K562 (cell line): Measurements from ENCODE around the gene HBG1. TPM values are rescaled to one million over a fixed set of nuclear protein-coding genes. Genes with fewer than 3 reads are reported as not detected.

Experiments used
- ARHGAP35 ChIP-seq: fragments of 450-650 bp; IDR thresholded peaks from 2 replicates; pipeline ENCODE4 v1.6.1; 2018; ENCODE audit not compliant: partially characterized antibody
- CBX3 ChIP-seq, 2 experiments: IDR thresholded peaks; 1 replicate in 1 of 2; 2 replicates in 1 of 2; pipeline ENCODE4 v1.6.1; 2012; ENCODE audit warnings: inconsistent platforms in 2 of 2, low read length in 2 of 2, borderline replicate concordance in 1 of 2, control low read depth in 1 of 2
- CGGBP1 ChIP-seq: fragments of 250-450 bp; sonication (Bioruptor Pico); IDR thresholded peaks from 2 replicates; pipeline ENCODE4 v1.9.0; 2021; ENCODE audit warnings: mild to moderate bottlenecking
- CSDE1 ChIP-seq, 2 experiments: fragments of 450-650 bp; IDR thresholded peaks; 2 replicates each; pipeline ENCODE4 v1.6.1; 2016; ENCODE audit warnings: mild to moderate bottlenecking in 1 of 2
- ESRRB ChIP-seq: fragments of 250-450 bp; sonication (Bioruptor Pico); IDR thresholded peaks from 2 replicates; pipeline ENCODE4 v1.5.0; 2020; ENCODE audit warnings: mild to moderate bottlenecking, moderate library complexity, borderline replicate concordance
- ETV6 ChIP-seq, 3 experiments: fragments of 150-350 bp in 1 of 3; sonication (generic) in 1 of 3; formaldehyde crosslinking in 1 of 3; IDR thresholded peaks; 2 replicates each; pipeline versions ENCODE4 v1.6.1 to v1.8.0; 2014 to 2022; ENCODE audit warnings: borderline replicate concordance in 2 of 3, low read depth in 2 of 3, antibody characterized with exemption in 1 of 3, low read length in 1 of 3, mild to moderate bottlenecking in 1 of 3, missing genetic modification reagents in 1 of 3
- FUS ChIP-seq: fragments of 200-400 bp; formaldehyde crosslinking; optimal IDR thresholded peaks from 2 replicates; pipeline ENCODE3; 2017; ENCODE audit warnings: low read depth, low read length
- HDAC8 ChIP-seq: fragments of 450-650 bp; IDR thresholded peaks from 2 replicates; pipeline ENCODE4 v1.6.1; 2016; ENCODE audit warnings: mild to moderate bottlenecking, missing genetic modification characterization, moderate library complexity, missing compliant biosample characterization
- KDM4B ChIP-seq, 2 experiments: fragments of 450-650 bp in 1 of 2; sonication (generic) in 1 of 2; IDR thresholded peaks; 2 replicates each; pipeline ENCODE4 v1.6.1; 2016 to 2017; ENCODE audit warnings: borderline replicate concordance in 2 of 2, antibody characterized with exemption in 1 of 2, low read depth in 1 of 2, mild to moderate bottlenecking in 1 of 2
- NELFE ChIP-seq: IDR thresholded peaks from 2 replicates; pipeline ENCODE4 v1.6.1; 2011; ENCODE audit warnings: mild to moderate bottlenecking; ENCODE audit not compliant: insufficient read depth, insufficient read length
- NFXL1 ChIP-seq: fragments of 450-650 bp; formaldehyde crosslinking; IDR thresholded peaks from 2 replicates; pipeline ENCODE4 v1.4.0; 2021; ENCODE audit warnings: mild to moderate bottlenecking
- PHB ChIP-seq: fragments of 250-450 bp; sonication (Bioruptor Pico); IDR thresholded peaks from 2 replicates; pipeline ENCODE4 v1.5.0; 2021
- PHB2 ChIP-seq: fragments of 450-650 bp; IDR thresholded peaks from 2 replicates; pipeline ENCODE4 v1.6.1; 2017; ENCODE audit warnings: low read depth
- RBM39 ChIP-seq: fragments of 200-400 bp; formaldehyde crosslinking; optimal IDR thresholded peaks from 2 replicates; pipeline ENCODE3; 2018; ENCODE audit warnings: low read depth, low read length
- STAT5A ChIP-seq: IDR thresholded peaks from 2 replicates; pipeline ENCODE4 v1.6.1; 2012; ENCODE audit warnings: low read length, inconsistent platforms, borderline replicate concordance
- TCFL5 ChIP-seq: fragments of 250-450 bp; sonication (Bioruptor Pico); conservative IDR thresholded peaks from 2 replicates; pipeline ENCODE4 v1.6.1; 2021; ENCODE audit warnings: mild to moderate bottlenecking, moderate library complexity, matching md5 sums
- TRIM24 ChIP-seq, 2 experiments: fragments of 450-650 bp; IDR thresholded peaks; 2 replicates each; pipeline ENCODE4 v1.6.1; 2016
- VEZF1 ChIP-seq: fragments of 200-800 bp; sonication (Bioruptor generic); IDR thresholded peaks from 2 replicates; pipeline ENCODE4 v1.6.1; 2017; ENCODE audit warnings: missing genetic modification characterization, missing compliant biosample characterization
- ZBTB9 ChIP-seq: fragments of 450-650 bp; formaldehyde crosslinking; IDR thresholded peaks from 2 replicates; pipeline ENCODE4 v1.4.0; 2020; ENCODE audit warnings: mild to moderate bottlenecking, moderate library complexity
- ZNF311 ChIP-seq: fragments of 250-450 bp; sonication (Bioruptor Pico); IDR thresholded peaks from 2 replicates; pipeline ENCODE4 v1.4.0; 2020; ENCODE audit warnings: mild to moderate bottlenecking, moderate library complexity
- ZNF436 ChIP-seq: fragments of 250-450, 450-650 bp; sonication (Bioruptor Pico); formaldehyde crosslinking; IDR thresholded peaks from 2 replicates; pipeline ENCODE4 v1.7.0; 2020; ENCODE audit warnings: mild to moderate bottlenecking
- polyA plus RNA-seq, 8 experiments: library from polyadenylated mRNA; depleted of rRNA in 4 of 8; stranded (reverse) in 5 of 8; unstranded in 3 of 8; fragments of >200 nt; fragmentation: Nextera tagmentation in 2 of 8; fragmentation: Illumina TruSeq in 1 of 8; extraction: Ambion mirVana in 2 of 8; extraction: Trizol in 1 of 8; gene quantifications; 2 replicates each; pipeline versions ENCODE4 v1.2.1 to v1.2.3, GENCODE V29; 2011 to 2014; ENCODE audit warnings: inconsistent platforms in 1 of 8, missing spikeins in 1 of 8
- total RNA-seq, 7 experiments: library from RNA; depleted of rRNA in 6 of 7; stranded (reverse); fragments of >200 nt in 6 of 7; fragmentation: Illumina TruSeq in 2 of 7; extraction: Trizol in 2 of 7; gene quantifications; 2 replicates each; pipeline versions ENCODE4 v1.2.1 to v1.2.3, GENCODE V29; 2011 to 2021; ENCODE audit warnings: low replicate concordance in 1 of 7
- TF ChIP-seq, protein P1 (sequence below), 2 experiments: fragments of 150-350 bp in 1 of 2; IDR thresholded peaks; 2 replicates each; pipeline ENCODE4 v1.6.1; 2012 to 2016; ENCODE audit warnings: low read depth in 2 of 2, low read length in 2 of 2, mild to moderate bottlenecking in 1 of 2, moderate library complexity in 1 of 2

HBG1 gene
- total and polyA plus RNA-seq, 9 of the 15 experiments (the other 6 are each of a cell fraction or from before 2014, with no cell fraction given) = 1,066 to 16,338 (median 4,898) TPM

DNA sequence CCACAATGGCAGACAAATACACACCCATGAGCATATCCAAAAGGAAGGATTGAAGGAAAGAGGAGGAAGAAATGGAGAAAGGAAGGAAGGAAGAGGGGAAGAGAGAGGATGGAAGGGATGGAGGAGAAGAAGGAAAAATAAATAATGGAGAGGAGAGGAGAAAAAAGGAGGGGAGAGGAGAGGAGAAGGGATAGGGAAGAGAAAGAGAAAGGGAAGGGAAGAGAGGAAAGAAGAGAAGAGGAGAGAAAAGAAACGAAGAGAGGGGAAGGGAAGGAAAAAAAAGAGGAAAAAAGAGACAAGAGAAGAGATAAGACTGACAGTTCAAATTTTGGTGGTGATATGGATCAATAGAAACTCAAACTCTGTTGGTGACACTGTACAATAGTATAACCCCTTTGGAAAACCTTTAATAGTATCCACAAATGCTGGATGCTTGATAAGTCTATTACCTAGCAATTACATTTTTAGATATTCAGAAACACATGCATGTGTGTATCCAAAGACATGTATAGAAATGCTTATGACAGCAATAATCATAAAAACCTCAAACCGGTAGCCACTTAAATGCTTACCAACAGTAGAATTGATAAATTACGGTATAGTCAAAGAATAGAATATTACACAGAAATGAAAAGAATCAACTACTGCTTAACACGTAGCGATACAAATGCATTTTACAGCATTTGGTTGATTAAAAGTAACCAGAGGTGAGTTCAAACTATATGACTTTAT lies 14.1 kb downstream of the HBG1 start (continued):
- TF ChIP-seq, protein P1, sequence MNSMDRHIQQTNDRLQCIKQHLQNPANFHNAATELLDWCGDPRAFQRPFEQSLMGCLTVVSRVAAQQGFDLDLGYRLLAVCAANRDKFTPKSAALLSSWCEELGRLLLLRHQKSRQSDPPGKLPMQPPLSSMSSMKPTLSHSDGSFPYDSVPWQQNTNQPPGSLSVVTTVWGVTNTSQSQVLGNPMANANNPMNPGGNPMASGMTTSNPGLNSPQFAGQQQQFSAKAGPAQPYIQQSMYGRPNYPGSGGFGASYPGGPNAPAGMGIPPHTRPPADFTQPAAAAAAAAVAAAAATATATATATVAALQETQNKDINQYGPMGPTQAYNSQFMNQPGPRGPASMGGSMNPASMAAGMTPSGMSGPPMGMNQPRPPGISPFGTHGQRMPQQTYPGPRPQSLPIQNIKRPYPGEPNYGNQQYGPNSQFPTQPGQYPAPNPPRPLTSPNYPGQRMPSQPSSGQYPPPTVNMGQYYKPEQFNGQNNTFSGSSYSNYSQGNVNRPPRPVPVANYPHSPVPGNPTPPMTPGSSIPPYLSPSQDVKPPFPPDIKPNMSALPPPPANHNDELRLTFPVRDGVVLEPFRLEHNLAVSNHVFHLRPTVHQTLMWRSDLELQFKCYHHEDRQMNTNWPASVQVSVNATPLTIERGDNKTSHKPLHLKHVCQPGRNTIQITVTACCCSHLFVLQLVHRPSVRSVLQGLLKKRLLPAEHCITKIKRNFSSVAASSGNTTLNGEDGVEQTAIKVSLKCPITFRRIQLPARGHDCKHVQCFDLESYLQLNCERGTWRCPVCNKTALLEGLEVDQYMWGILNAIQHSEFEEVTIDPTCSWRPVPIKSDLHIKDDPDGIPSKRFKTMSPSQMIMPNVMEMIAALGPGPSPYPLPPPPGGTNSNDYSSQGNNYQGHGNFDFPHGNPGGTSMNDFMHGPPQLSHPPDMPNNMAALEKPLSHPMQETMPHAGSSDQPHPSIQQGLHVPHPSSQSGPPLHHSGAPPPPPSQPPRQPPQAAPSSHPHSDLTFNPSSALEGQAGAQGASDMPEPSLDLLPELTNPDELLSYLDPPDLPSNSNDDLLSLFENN (IDR thresholded peaks at IDR 0.05; ENCODE audit: low read depth in 2 of 2, low read length in 2 of 2) = no peak
- TF ChIP-seq NELFE = no peak
- TF ChIP-seq KDM4B (IDR thresholded peaks at IDR 0.05; ENCODE audit: borderline replicate concordance in 2 of 2, low read depth in 1 of 2) = no peak
- peak; percentile 82 for TF ChIP-seq ARHGAP35
- TF ChIP-seq ZBTB9 (CRISPR knock-in tag) = no peak
- no peak for TF ChIP-seq PHB
- TF ChIP-seq HDAC8 (tag) = no peak
- TF ChIP-seq ZNF311 (CRISPR knock-in tag) = no peak
- no peak for TF ChIP-seq VEZF1 (CRISPR knock-in tag)
- TF ChIP-seq TCFL5 (CRISPR knock-in tag) = no peak
- TF ChIP-seq CGGBP1 (CRISPR knock-in tag) = no peak
- TF ChIP-seq ETV6 (IDR thresholded peaks at IDR 0.05; ENCODE audit: borderline replicate concordance in 1 of 2, low read depth in 2 of 2, low read length in 1 of 2) = no peak
- TF ChIP-seq ETV6 (CRISPR knock-in tag; IDR thresholded peaks at IDR 0.05; ENCODE audit: borderline replicate concordance) = no peak
- no peak for TF ChIP-seq STAT5A
- TF ChIP-seq PHB2 = 0 out of 2 replicates have a peak, but pooled peaks have one; percentile 61
- 0 out of 4 replicates have a peak, but pooled peaks have one; percentile 22 to 38 for TF ChIP-seq TRIM24 (IDR thresholded peaks at IDR 0.05)
- TF ChIP-seq CSDE1 (IDR thresholded peaks at IDR 0.05) = 0 out of 4 replicates have a peak, but pooled peaks of 1 of the 2 experiments have one; percentile 69
- TF ChIP-seq NFXL1 (CRISPR knock-in tag) = no peak
- no peak for TF ChIP-seq ZNF436 (CRISPR knock-in tag)
- no peak for TF ChIP-seq CBX3 (IDR thresholded peaks at IDR 0.05; ENCODE audit: borderline replicate concordance in 1 of 2, low read length in 2 of 2)
- TF ChIP-seq RBM39 = no peak
- TF ChIP-seq ESRRB (CRISPR knock-in tag) = no peak
- TF ChIP-seq FUS = no peak
